CD14-positive monocyte (primary cell): Measurements from ENCODE around the gene CRIP2. TPM values are rescaled to one million over a fixed set of nuclear protein-coding genes. Genes with fewer than 3 reads are reported as not detected.

Source experiments
- DNase-seq, 3 donors: peaks; one replicate each; pipeline ENCODE4 v3.0.0-alpha.2; 2011 to 2022
- H2AFZ ChIP-seq: 2 replicates; pipeline ENCODE4 v1.6.0; 2012; ENCODE audit warnings: mild to moderate bottlenecking, low read depth, low read length, inconsistent platforms; ENCODE audit not compliant: insufficient read depth, poor library complexity, severe bottlenecking
- H3K27ac ChIP-seq, 2 donors: 1 replicate in 1 of 2; 2 replicates in 1 of 2; pipeline ENCODE4 v1.5.1; 2012 to 2013; ENCODE audit warnings: low read length in 2 of 2, control low read depth in 1 of 2, inconsistent platforms in 1 of 2, low read depth in 1 of 2, mild to moderate bottlenecking in 1 of 2
- H3K27me3 ChIP-seq, 2 donors: one replicate each; pipeline versions ENCODE4 v1.6.0 to v1.6.1; 2011 to 2013; ENCODE audit warnings: low read length in 2 of 2; ENCODE audit not compliant: control insufficient read depth in 2 of 2, insufficient read depth in 2 of 2
- H3K36me3 ChIP-seq, 2 donors: replicated peaks in 1 of 2; 1 replicate in 1 of 2; 2 replicates in 1 of 2; pipeline versions ENCODE4 v1.5.1 to v1.6.1; 2012 to 2013; ENCODE audit warnings: low read length in 2 of 2, control low read depth in 1 of 2, inconsistent platforms in 1 of 2, mild to moderate bottlenecking in 1 of 2; ENCODE audit not compliant: insufficient read depth in 2 of 2, control insufficient read depth in 1 of 2
- H3K4me1 ChIP-seq, 2 donors: 1 replicate in 1 of 2; 2 replicates in 1 of 2; pipeline versions ENCODE4 v1.5.1 to v1.6.1; 2012 to 2013; ENCODE audit warnings: low read length in 2 of 2, control low read depth in 1 of 2, inconsistent platforms in 1 of 2, mild to moderate bottlenecking in 1 of 2, moderate library complexity in 1 of 2; ENCODE audit not compliant: insufficient read depth in 2 of 2, control insufficient read depth in 1 of 2
- H3K4me2 ChIP-seq: replicated peaks from 2 replicates; pipeline ENCODE3; 2012; ENCODE audit warnings: low read length, moderate library complexity, mild to moderate bottlenecking; ENCODE audit not compliant: poor library complexity, severe bottlenecking; ENCODE audit errors: extremely low read depth
- H3K4me3 ChIP-seq, 3 experiments: fragments of 200-600 bp in 1 of 3; sonication (generic) in 1 of 3; replicated peaks in 1 of 3; 1 replicate in 2 of 3; 2 replicates in 1 of 3; pipeline ENCODE4 v1.5.1; 2011 to 2013; ENCODE audit warnings: low read length in 3 of 3, mild to moderate bottlenecking in 3 of 3, control low read depth in 2 of 3, low read depth in 2 of 3, inconsistent platforms in 1 of 3, moderate library complexity in 1 of 3
- H3K79me2 ChIP-seq: 2 replicates; pipeline ENCODE4 v1.6.0; 2012; ENCODE audit warnings: mild to moderate bottlenecking, control low read depth, inconsistent platforms, low read length, moderate library complexity; ENCODE audit not compliant: insufficient read depth
- H3K9ac ChIP-seq: 2 replicates; pipeline ENCODE4 v1.6.0; 2017; ENCODE audit warnings: low read length, mild to moderate bottlenecking; ENCODE audit not compliant: insufficient read depth, poor library complexity, severe bottlenecking
- H3K9me3 ChIP-seq, 2 donors: replicated peaks in 1 of 2; 1 replicate in 1 of 2; 2 replicates in 1 of 2; pipeline versions ENCODE4 v1.5.1 to v1.6.1; 2012 to 2013; ENCODE audit warnings: low read length in 2 of 2, control low read depth in 1 of 2; ENCODE audit not compliant: control insufficient read depth in 1 of 2, insufficient read depth in 1 of 2
- H4K20me1 ChIP-seq: 2 replicates; pipeline ENCODE4 v1.6.0; 2012; ENCODE audit warnings: mild to moderate bottlenecking, low read length, control low read depth, moderate library complexity; ENCODE audit not compliant: insufficient read depth
- H3K27ac Mint-ChIP-seq, 7 donors: one replicate each; pipeline ENCODE4 v1.8.0; 2020; ENCODE audit warnings: mild to moderate bottlenecking in 7 of 7, mixed read lengths in 7 of 7, moderate library complexity in 6 of 7, inconsistent platforms in 2 of 7
- H3K27me3 Mint-ChIP-seq, 3 donors: one replicate each; pipeline ENCODE4 v1.8.0; 2021 to 2022; ENCODE audit warnings: low read depth in 3 of 3, mild to moderate bottlenecking in 3 of 3, mixed read lengths in 3 of 3, moderate library complexity in 3 of 3, inconsistent platforms in 1 of 3
- H3K36me3 Mint-ChIP-seq, 2 donors: one replicate each; pipeline ENCODE4 v1.8.0; 2020; ENCODE audit warnings: mixed read lengths in 2 of 2, inconsistent platforms in 1 of 2, mild to moderate bottlenecking in 1 of 2
- H3K4me1 Mint-ChIP-seq: one replicate; pipeline ENCODE4 v1.8.0; 2020; ENCODE audit warnings: mild to moderate bottlenecking, mixed read lengths
- H3K4me3 Mint-ChIP-seq, 2 donors: one replicate each; pipeline ENCODE4 v1.8.0; 2020; ENCODE audit warnings: mild to moderate bottlenecking in 2 of 2, mixed read lengths in 2 of 2, moderate library complexity in 1 of 2
- H3K9me3 Mint-ChIP-seq, 7 donors: one replicate each; pipeline ENCODE4 v1.8.0; 2020 to 2022; ENCODE audit warnings: mixed read lengths in 7 of 7, mild to moderate bottlenecking in 6 of 7, moderate library complexity in 6 of 7, inconsistent platforms in 2 of 7
- CTCF ChIP-seq: fragments of 200-600 bp; IDR thresholded peaks from one replicate; pipeline ENCODE4 v1.8.0; 2022; ENCODE audit warnings: antibody characterized with exemption, mild to moderate bottlenecking
- WGBS: methylation state at CpG from one replicate; pipeline ENCODE4 v1.1.5; 2013; ENCODE audit warnings: missing lambda C conversion rate; ENCODE audit not compliant: insufficient coverage; 5-methylcytosine and 5-hydroxymethylcytosine counted together
- intact Hi-C, 2 donors: fragments of 100-400 bp; cut with micrococcal nuclease; formaldehyde crosslinking; loops; one replicate each; pipeline versions ENCODE4 v1.15.0 to v1.15.1; 2023
- polyA plus RNA-seq, 3 donors: library from polyadenylated mRNA; depleted of rRNA in 1 of 3; unstranded in 2 of 3; stranded (reverse) in 1 of 3; fragments of 300-500 nt in 2 of 3; fragments of >200 nt in 1 of 3; fragmentation: Illumina TruSeq in 2 of 3; gene quantifications; 1 replicate in 2 of 3; 2 replicates in 1 of 3; pipeline ENCODE4 v1.2.3, GENCODE V29; 2012 to 2021

The CRIP2 gene
- polyA plus RNA-seq, 3 donors: 2.1 to 4.0 (median 3.3) TPM

DNA sequence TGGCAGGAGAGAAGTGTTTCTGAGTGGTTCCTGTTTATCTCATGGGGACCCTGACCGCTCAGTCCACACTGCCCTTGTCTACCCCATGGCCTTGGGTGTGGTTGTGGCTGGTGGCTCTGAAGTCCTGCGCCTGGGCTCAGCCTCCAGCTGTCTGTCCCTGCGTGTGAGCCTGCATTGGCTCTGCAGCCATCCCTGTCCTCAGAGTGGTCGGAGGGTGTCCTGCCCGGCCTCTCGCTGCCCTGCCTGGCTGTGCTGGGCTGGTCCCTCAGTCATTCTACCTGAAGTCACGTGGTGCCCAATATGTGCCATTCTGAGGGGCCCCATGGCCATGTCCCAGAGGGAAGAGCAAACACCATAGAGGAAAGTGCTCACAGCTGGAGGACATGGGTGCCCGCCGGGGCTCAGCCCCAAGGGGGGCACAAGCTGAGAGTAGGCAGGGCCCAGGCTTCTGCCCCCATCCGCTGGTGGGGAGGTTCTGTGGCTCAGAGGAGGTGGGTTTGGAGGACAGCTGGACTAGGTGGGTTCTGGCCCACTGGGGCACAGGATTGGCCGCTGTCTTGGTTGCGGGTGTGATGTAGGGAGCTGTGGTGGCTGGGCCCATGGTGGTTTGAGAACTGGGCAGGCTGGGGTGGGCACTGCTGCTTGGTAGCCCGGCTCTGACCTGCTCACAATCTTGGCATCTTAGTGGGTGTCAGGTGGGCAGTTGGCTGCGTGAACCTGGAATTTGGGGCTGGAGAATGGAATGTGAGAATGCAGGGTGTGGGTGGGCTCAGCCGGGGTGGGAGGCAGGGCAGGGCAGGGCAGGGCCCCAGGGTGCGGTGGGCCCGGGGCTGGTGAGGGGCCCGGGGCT, 28.1 kb downstream of the CRIP2 start:
- 92% methylated on average over 15 of the region's 18 CpGs for WGBS
- H3K4me3 Mint-ChIP-seq: no peak overlapping the region
- H3K9ac ChIP-seq: no peak overlapping the region

DNA sequence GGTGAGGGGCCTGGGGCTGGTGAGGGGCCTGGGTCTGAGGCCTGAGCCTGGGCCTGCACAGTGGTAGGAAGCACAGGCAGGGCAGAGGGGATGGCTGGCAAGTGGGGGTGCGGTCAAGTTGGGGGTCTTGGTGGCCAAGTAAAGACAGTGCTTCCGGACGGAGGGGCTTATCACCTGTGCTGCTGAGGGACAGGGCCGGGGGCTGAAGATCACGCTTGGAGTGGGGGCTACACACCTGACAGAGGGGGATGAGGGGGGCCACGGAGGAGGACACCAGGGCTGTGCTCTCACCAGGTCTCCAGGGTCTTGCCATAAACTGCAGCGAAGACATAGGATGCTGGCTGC, 28.6 kb downstream of the CRIP2 start:
- Mint-ChIP-seq H3K27me3 (peaks cover 21 to 30% (median 22%) of the 10 kb centered on the region in 3 donors), H3K4me1 (no peaks in the 10 kb centered on the region), H3K4me3 (no peak overlapping the region), H3K36me3 (peaks cover 0 to 9% of the 10 kb centered on the region in 2 donors), H3K27ac (peak overlapping the region in 1 of 7 donors; percentile 11), H3K9me3 (no peaks in the 10 kb centered on the region)
- Histone ChIP-seq H3K4me2 (no peak overlapping the region), H3K4me1 (no peaks in the 10 kb centered on the region), H3K9ac (no peak overlapping the region), H3K9me3 (no peaks in the 10 kb centered on the region), H2AFZ (no peak overlapping the region), H3K36me3 (peaks cover under 1 to 4% of the 10 kb centered on the region in 2 donors), H4K20me1 (no peaks in the 10 kb centered on the region), H3K27me3 (peaks cover 0 to 4% of the 10 kb centered on the region in 2 donors), H3K4me3 (no peak overlapping the region), H3K79me2 (no peaks in the 10 kb centered on the region), H3K27ac (no peak overlapping the region)
- intact Hi-C loops: no loop called here
- no peak for DNase-seq
- 95% methylated on average over 7 of the region's 7 CpGs for WGBS
- no peak for TF ChIP-seq CTCF

More for the DNA sequence above, 28.1 kb downstream of the CRIP2 start:
- H3K27ac Mint-ChIP-seq: peak overlapping the region in 1 of 7 donors; percentile 56
- H3K27me3 Mint-ChIP-seq: peaks cover 16 to 25% (median 16%) of the 10 kb centered on the region in 3 donors
- Histone ChIP-seq H3K79me2 (no peaks in the 10 kb centered on the region), H3K36me3 (peaks cover 3 to 10% of the 10 kb centered on the region in 2 donors), H3K27ac (no peak overlapping the region), H3K4me1 (no peaks in the 10 kb centered on the region), H2AFZ (no peak overlapping the region), H3K4me3 (no peak overlapping the region), H3K27me3 (peaks cover 0 to 4% of the 10 kb centered on the region in 2 donors), H4K20me1 (no peaks in the 10 kb centered on the region), H3K4me2 (no peak overlapping the region), H3K9me3 (no peaks in the 10 kb centered on the region)
- no peak for DNase-seq
- H3K36me3 Mint-ChIP-seq: peaks cover 2 to 15% of the 10 kb centered on the region in 2 donors
- no peaks in the 10 kb centered on the region for H3K9me3 Mint-ChIP-seq
- no peaks in the 10 kb centered on the region for H3K4me1 Mint-ChIP-seq
- intact Hi-C loops: no loop called here
- TF ChIP-seq CTCF: no peak
